Measurements from ENCODE around the gene VPS37C. TPM values are rescaled to one million over a fixed set of nuclear protein-coding genes. Genes with fewer than 3 reads are reported as not detected.
A peak's percentile ranks its signal among the peaks of the same experiment; 100 is the strongest.

VPS37C gene
- total and polyA plus RNA-seq, 10 of the 15 experiments (the other 5 are each of a cell fraction or from before 2014, with no cell fraction given), result 0.39 to 16.5 (median 7.8) TPM

- TF ChIP-seq PML (IDR thresholded peaks at IDR 0.05; ENCODE audit: low read length), result no peak
- TF ChIP-seq ZNF217 (IDR thresholded peaks at IDR 0.05), result no peak
- TF ChIP-seq POU2F2 (IDR thresholded peaks at IDR 0.05; ENCODE audit: borderline replicate concordance, low read depth, low read length), result peak; percentile 95; the same call in 2 of the 3 replicates
- TF ChIP-seq FOS (IDR thresholded peaks at IDR 0.05; ENCODE audit: borderline replicate concordance, extremely low read depth, insufficient read length), result no peak
- TF ChIP-seq YBX1 (IDR thresholded peaks at IDR 0.05), result no peak
- TF ChIP-seq, protein P1, sequence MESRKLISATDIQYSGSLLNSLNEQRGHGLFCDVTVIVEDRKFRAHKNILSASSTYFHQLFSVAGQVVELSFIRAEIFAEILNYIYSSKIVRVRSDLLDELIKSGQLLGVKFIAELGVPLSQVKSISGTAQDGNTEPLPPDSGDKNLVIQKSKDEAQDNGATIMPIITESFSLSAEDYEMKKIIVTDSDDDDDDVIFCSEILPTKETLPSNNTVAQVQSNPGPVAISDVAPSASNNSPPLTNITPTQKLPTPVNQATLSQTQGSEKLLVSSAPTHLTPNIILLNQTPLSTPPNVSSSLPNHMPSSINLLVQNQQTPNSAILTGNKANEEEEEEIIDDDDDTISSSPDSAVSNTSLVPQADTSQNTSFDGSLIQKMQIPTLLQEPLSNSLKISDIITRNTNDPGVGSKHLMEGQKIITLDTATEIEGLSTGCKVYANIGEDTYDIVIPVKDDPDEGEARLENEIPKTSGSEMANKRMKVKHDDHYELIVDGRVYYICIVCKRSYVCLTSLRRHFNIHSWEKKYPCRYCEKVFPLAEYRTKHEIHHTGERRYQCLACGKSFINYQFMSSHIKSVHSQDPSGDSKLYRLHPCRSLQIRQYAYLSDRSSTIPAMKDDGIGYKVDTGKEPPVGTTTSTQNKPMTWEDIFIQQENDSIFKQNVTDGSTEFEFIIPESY (IDR thresholded peaks at IDR 0.05), result no peak
- TF ChIP-seq NR2F1 (conservative IDR thresholded peaks at IDR 0.05), result no peak
- TF ChIP-seq CBX5 (IDR thresholded peaks at IDR 0.05; ENCODE audit: low read depth), result no peak
- TF ChIP-seq ATF7 (IDR thresholded peaks at IDR 0.05; ENCODE audit: low read depth), result no peak
- no peak for TF ChIP-seq CUX1 (IDR thresholded peaks at IDR 0.05; ENCODE audit: insufficient replicate concordance, low read depth, low read length)
- TF ChIP-seq MTA2 (IDR thresholded peaks at IDR 0.05; ENCODE audit: low read depth), result no peak
- no peak for TF ChIP-seq MEF2A (IDR thresholded peaks at IDR 0.05; ENCODE audit: insufficient read depth, low read depth, low read length)
- no peak for TF ChIP-seq NFIC (IDR thresholded peaks at IDR 0.05; ENCODE audit: low read depth, low read length)
- TF ChIP-seq ESRRA (IDR thresholded peaks at IDR 0.05; ENCODE audit: low read length), result no peak
- TF ChIP-seq SP1 (IDR thresholded peaks at IDR 0.05; ENCODE audit: low read depth, low read length), result peak; percentile 30
- TF ChIP-seq CREB1 (IDR thresholded peaks at IDR 0.05; ENCODE audit: low read depth), result no peak
- TF ChIP-seq RUNX3 (IDR thresholded peaks at IDR 0.05; ENCODE audit: low read length), result peak; percentile 43
- no peak for TF ChIP-seq ATF3 (IDR thresholded peaks at IDR 0.05; ENCODE audit: borderline replicate concordance, extremely low read depth, low read depth, low read length)
- TF ChIP-seq BCLAF1 (IDR thresholded peaks at IDR 0.05), result no peak
- no peak for TF ChIP-seq HDGF (IDR thresholded peaks at IDR 0.05)
- no peak for TF ChIP-seq RCOR1 (conservative IDR thresholded peaks at IDR 0.05; ENCODE audit: low read depth, low read length)
- TF ChIP-seq MYC (IDR thresholded peaks at IDR 0.05; ENCODE audit: insufficient read depth, insufficient read length, insufficient replicate concordance, low read length, severe bottlenecking), result no peak
Measured at GRCh38 chr11:61187505-61188130, 26.4 kb upstream of the VPS37C start (continued).

Data from GM12878 (cell line).